ENCODE data around the gene LRP6.
"Not testable (repeated sequence)": the region's sequence is repeated elsewhere in the genome, so short reads cannot be mapped to it uniquely, and the experiment has no call there.

LRP6 gene

DNA sequence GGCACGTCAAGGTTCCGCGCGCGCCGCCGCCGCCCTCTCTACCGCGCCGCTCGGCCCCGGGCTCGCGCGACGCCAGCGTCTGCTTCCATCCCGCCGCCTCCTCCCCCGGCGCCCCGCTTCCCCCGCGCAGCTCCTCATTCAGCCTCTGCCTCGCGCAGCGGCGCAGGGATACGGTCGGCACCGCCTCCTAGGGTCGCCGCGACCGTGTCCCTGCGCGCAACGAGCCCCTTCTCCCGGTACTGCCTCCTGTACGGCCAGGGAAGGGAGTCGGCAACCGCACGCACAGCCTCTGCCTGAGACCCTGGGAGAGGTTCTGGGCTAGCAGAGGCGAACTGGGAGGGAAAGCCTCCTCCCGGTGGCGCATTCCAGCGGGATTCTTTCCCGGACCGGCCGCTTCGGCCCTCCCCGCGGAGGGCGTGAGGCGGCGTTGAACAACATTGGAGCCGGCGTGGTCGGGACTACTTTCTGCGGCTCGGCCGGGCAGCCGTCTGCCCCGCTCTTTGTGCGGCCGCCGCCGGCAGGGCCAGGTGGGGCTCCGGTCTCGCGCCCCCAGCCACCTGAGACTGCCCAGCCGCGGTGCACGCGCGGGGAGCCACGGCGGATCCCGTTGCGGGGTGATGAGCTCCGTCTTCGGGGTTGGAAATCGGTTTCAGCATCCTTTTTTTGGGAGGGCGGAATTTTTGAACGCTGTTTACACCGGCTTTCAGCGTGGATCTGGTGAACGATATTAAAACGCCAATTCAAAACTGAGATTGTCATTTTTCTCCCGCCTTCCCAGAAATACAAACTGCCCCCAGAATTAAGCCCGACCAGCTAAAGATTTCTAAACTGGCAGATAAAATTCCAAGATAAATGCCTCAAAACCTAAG is at the start of gene LRP6:
Gene LRP6 (minus strand): TSS at position 172 of the 869 bp plus-strand sequence. CDS start 309 bp downstream, outside the sequence.
- peak; percentile 90 for DNase-seq

DNA sequence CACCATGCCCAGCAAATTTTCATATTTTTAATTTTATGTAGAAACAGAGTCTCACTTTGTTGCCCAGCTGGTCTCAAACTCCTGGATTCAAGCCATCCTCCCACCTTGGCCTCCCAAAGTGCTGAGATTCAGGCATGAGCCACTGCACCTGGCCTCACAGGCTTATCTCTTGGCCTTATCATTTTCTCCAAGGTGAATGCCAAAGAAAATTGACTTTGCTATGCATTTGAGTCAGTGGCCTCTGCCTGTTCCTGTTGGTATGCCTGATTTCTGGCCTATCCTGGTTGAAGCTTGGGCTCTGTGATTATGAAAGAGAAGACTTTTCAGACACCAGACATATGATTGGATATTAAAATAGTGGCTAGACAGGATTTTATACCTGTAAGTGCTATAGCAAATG is 49.0 kb upstream of the LRP6 start:
- DNase-seq: no peak

GRCh38 chr12:12310695-12311094 is 43.9 kb upstream of the LRP6 start:
- not testable (repeated sequence) for DNase-seq

DNA sequence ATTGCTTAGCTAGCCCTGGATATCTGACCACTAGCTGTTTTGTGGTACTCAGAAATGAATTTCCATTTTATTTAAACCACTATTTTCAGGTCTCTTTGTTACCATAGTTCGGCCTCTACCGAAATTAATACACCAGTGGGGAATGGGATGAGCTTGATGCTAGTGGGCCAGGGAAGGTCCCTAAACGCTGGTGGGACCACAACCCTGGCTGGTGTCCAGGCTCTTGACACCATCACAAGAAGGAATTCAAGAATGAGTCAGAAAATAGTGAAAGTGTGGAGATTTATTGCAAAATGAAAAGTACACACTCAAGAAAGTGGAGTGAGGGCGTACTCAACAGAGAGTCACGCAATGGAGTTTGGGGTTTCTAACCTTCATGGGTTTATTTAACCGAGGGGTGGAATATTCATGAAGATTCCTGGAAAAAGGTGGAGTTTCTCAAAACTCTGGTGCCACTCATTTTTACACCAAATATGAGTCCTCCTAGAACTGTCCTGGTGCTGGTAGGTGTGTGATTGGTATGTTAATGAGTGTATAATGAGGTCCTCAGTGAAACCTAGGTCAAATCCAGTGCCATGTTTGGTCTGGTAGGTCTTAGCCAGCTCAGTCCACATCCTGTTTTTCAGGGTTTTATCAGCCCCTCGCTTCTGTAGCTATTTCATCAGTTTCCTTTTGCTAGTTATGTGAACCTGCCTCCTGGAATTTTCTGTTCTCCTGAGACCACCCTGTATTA is 38.9 kb upstream of the LRP6 start:
- no peak for DNase-seq

GRCh38 chr12:12302976-12303375 is 36.1 kb upstream of the LRP6 start:
- DNase-seq: no peak

DNA sequence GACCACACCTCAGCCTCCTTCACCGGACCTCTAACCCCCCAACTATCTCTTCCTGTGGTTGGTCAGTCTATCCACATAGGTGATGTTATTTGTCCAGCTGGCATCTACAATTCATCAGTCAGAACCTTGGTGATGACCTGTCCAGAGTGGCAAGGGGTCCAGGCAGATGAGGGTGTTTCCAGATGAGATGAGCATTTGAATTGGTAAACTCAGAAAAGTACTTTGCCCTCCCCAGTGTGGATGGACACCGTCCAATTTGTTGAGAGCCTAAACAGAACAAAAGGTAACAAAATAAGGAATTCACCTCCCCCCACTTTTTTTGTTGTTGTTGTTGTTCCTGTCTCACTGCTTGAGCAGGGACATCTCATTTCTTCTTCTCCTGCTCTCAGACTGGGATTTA is 34.3 kb upstream of the LRP6 start:
- DNase-seq: no peak

DNA sequence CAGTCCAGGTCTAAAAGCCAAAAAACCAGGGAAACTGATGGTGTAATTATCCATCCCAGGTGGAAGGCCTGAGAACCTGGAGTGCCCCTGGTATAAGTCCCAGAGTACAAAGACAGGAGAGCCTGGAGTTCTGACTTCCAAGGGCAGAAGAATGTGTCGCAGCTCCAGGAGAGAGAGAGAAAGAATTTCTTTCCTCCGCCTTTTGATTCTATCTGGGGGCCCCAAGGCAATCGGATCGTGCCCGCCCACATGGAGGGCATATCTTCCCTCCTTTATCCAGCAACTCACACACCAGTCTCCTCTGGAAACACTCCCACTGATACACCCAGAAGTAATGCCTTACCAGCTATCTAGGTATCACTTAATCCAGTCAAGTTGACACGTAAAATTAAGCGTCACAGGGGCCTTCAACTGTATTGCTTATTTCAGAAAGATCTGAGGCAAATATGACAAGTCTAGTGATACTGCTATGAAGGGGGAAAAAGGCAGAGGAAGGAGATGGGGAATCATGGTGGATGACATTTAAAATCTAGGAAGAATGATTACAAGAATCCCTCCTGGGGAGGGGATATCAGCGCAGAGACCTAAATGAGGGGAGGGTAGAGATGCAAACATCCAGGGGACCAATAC is 30.5 kb upstream of the LRP6 start:
- DNase-seq: no peak

- DNase-seq: no peak
Measured at GRCh38 chr12:12294215-12295005, 27.6 kb upstream of the LRP6 start.

GRCh38 chr12:12290206-12290605 is 23.4 kb upstream of the LRP6 start:
- DNase-seq: no peak

- DNase-seq: no peak
Measured at GRCh38 chr12:12286441-12286840, 19.6 kb upstream of the LRP6 start.

GRCh38 chr12:12282761-12283425 is 16.0 kb upstream of the LRP6 start:
- DNase-seq: no peak

DNA sequence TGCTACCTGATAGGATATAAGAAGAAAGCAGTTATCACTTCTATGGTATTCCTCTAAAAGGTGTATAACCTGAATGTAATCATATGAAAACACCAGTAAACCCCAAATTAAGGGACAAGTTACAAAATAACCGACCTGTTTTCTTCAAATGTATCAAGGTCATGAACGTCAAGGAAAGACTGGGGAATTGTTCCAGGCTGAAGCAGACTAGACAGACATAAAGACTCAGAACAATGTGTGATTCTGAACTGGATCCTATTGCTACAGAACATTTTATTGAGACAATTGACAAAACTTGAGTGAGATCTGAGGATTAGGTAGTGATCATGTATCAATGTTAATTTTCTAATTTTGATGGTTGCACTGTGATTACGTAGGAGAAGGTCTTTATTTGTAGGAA is 15.4 kb upstream of the LRP6 start:
- no peak for DNase-seq

DNA sequence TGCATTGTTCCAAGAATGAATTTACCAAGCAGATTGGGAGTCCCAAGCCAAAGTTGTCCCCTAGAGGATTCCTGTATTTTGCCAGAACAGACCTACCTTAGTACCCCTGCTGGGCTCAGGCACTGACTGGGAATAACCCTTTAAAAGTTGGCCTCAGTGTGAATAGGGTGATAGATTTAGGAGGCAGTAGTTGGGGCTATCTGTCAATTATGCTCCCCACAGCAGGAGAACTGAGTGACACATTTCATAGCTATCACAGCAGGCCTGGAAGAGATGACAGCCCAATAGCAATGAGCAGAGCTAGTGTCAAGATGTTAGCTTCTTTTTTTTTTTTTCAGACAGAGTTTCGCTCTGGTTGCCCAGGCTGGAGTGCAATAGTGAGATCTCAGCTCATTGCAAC is 14.3 kb upstream of the LRP6 start:
- no peak for DNase-seq

DNA sequence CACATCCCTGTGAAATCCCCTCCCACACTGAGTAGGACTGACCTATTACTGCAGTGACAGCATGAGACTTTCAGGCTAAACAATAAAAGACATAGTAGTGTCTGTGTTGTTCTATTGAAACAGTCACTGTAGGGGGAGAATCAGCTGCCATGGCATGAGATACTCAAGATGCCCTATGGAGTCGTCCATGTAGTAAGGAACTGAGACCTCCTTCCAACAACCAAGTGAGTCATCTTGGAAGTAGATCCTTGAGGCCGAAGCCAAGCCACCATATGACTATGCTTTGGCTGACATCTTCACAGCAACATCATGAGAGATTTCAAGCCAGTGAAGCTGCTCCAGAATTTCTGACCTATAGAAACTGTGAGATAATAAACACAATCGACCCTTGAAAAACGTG is 12.1 kb upstream of the LRP6 start:
- DNase-seq: no peak

GRCh38 chr12:12275874-12276273 is 9.0 kb upstream of the LRP6 start:
- DNase-seq: no peak

GRCh38 chr12:12273291-12273957 is 6.6 kb upstream of the LRP6 start:
- DNase-seq: peak; percentile 4

DNA sequence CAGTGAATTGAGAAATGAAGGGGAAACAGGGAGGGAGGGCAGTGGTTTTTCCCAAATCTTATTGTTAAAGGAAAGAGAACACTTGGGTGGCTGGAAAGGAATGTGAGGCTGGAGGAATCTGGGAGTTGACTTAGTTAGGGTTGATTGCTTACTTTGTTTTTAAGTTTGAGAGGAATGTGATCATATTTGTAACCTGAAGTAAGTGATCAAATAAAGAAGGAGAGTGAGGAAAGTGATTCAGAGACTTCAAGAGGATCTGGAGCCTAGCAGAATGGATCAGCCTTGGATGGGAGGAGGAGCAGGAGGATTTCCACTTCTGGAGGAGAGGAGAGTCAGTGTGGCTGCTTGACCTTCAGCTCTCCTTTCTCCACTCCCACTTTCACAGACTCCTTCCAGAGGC is 6.0 kb upstream of the LRP6 start:
- no peak for DNase-seq

DNA sequence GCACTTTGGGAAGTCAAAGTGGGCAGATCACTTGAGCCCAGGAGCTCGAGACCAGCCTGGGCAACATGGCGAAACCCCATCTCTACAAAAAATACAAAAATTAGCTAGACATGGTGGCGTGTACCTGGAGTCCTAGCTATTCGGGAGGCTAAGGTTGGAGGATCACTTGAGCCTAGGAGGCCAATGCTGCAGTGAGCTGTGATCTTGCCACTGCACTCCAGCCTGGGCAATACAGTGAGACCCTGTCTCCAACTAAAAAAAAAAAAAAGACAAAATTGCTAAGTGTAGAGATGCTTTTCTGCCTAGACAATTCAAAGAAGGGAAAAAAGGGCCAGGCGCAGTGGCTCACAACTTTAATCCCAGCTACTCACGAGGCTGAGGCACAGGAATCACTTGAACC is 3.4 kb upstream of the LRP6 start:
- DNase-seq: no peak

GRCh38 chr12:12267742-12268200 is 927 bp upstream of the LRP6 start:
- peak; percentile 42 for DNase-seq

DNA sequence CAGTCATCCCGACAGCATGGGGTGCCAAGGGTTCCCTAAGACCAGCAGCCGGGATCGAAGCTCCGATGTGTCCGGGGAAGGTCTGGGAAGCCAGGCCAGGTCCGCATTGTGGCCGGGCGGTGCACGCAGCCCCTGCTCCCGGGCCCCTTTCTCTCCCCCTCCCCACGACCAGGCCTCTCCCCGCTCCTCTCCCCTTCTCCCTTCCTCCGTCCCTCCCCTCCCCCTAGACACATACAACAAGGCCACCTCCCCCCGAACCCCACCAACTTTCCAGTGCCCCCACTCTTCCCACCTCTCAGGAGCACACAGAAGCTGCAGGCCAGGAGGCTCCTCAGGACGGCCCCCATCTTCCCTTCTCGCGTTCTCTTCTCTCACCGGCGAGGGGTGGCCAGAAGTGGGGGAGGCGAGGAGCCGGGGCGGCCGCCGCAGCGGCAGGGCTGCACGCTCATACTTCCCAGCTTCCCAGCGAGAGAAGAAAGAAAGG is 413 bp downstream of the LRP6 start:
- peak; percentile 34 for DNase-seq

DNA sequence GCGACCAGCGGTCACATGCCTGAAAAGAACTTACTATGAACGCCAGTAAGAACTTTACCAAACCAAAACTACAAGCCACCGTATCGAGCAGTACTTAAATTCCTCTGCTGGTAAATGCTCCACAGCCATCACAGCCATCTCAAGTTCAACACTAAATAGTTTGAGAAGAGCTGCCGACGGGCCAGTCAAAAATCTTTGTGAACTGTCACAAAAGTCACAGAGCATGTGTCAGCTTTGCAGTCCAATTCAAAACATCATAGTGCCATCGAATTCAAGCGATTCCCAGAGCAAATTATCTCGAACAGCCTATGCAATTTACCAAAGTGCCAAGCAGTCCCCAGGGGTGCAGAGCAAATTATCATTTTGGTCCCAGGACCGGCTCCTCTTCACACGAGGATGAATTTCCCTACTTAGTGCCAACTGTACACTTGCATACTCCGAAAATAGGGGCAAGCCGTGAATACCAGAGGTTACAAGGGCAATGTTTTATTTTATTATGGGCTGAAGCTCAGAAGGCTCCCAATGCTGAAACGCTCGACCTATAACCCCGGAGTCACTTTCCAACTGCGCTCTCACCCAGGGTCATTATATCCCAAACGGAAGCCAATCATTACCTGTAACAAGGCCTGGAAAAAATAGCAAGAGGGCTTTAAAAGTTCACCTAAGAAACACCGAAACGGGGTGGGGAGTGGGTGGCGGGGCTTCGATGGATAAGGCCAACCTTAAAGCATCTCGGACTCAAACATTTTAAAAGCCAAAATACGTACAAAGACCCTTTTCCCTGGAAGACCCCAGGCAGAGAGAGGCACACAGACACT is 1.1 kb downstream of the LRP6 start:
- peak; percentile 45 for DNase-seq

Data from NCI-H526 treated with DMSO at 0.1 percent for 48 hours (cell line).